Measurements from ENCODE around the gene TBL1X. TPM values are rescaled to one million over a fixed set of nuclear protein-coding genes. Genes with fewer than 3 reads are reported as not detected.

TBL1X gene
- total RNA-seq, 2 experiments from 2014 or later, result 16.1 to 35.7 TPM

DNA sequence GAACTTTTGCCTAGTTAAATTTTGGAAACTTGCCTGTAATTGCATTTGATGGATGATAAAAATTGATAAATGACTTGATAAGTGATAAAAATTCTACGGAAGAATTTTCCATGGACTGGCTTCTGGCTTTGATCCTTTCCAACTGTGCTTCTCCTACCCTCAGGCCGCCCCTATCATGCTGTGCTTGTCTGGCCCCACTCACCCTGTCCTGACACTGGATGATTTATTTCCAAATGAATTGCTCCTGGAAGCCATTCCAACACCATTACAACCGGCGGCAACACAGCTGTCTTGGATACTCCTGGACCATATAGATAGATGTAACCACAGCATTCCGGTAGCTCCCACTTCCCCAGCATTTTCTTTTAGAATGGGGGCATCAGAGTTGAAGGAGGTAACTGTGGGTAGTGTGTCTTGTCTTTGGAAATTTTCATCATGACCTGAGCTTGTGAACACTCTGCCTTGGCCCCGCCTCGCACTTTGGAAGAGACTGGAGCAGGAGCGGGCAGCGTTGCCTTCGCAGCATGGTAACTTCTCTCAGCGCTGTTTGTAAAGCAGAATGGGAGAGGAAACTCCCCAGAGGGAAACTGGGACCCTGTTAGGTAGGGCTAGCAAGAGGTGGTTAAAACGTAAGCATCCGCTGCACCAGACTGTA is 77.4 kb downstream of the TBL1X start:
- intact Hi-C loops (cut with micrococcal nuclease; ENCODE audit: unreplicated experiment), result no loop called here
- POLR2A ChIA-PET, result interaction anchor here (0.6 kb wide), 1 partner anchor 114 kb away, joined by 3 read pairs; no protein-coding TSS in a partner anchor
- CTCF ChIA-PET (ENCODE audit: unreplicated experiment), result no interaction called here

DNA sequence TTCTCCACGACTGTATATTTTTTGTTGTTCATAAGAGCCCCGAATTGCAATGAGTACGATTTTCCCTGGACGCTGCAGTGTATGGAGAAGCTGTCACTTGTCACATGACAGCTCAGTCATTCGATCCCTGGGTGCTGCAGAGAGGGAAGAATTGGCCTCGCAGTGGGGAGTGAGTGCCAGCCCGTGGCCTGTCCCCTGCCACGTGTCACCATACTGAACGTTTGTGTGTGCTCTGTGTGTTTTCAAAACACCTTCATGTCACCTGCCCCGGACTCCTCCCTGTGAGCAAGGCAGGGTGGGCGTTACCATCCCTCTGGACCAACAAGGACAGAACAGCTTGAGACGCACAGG is 77.9 kb downstream of the TBL1X start:
- BruUV-seq (replicated peaks), result no TSS peak
- POLR2A ChIA-PET, result no interaction called here
- no peaks in the 10 kb centered on the region for H3K4me1 ChIP-seq (ENCODE audit: insufficient read depth, low read length, poor library complexity, severe bottlenecking)
- no peak for DNase-seq (ENCODE audit: low spot score)
- H3K27ac ChIP-seq (ENCODE audit: low read depth, low read length, poor library complexity, severe bottlenecking), result no peak overlapping the region
- no peak overlapping the region for H2AFZ ChIP-seq (ENCODE audit: low read length)
- TF ChIP-seq EZH2phosphoT487 (IDR thresholded peaks at IDR 0.05; ENCODE audit: borderline replicate concordance, low read depth, low read length), result no peak
- TF ChIP-seq, protein P1, sequence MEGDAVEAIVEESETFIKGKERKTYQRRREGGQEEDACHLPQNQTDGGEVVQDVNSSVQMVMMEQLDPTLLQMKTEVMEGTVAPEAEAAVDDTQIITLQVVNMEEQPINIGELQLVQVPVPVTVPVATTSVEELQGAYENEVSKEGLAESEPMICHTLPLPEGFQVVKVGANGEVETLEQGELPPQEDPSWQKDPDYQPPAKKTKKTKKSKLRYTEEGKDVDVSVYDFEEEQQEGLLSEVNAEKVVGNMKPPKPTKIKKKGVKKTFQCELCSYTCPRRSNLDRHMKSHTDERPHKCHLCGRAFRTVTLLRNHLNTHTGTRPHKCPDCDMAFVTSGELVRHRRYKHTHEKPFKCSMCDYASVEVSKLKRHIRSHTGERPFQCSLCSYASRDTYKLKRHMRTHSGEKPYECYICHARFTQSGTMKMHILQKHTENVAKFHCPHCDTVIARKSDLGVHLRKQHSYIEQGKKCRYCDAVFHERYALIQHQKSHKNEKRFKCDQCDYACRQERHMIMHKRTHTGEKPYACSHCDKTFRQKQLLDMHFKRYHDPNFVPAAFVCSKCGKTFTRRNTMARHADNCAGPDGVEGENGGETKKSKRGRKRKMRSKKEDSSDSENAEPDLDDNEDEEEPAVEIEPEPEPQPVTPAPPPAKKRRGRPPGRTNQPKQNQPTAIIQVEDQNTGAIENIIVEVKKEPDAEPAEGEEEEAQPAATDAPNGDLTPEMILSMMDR (conservative IDR thresholded peaks at IDR 0.05; ENCODE audit: low read length), result no peak
- H4K20me1 ChIP-seq (ENCODE audit: insufficient read depth, low read length), result no peaks in the 10 kb centered on the region
- H3K36me3 ChIP-seq (ENCODE audit: insufficient read depth, low read length), result no peaks in the 10 kb centered on the region
- no peaks in the 10 kb centered on the region for H3K9me2 ChIP-seq (ENCODE audit: insufficient read depth, low read length)
- intact Hi-C loops (cut with micrococcal nuclease; ENCODE audit: unreplicated experiment), result no loop called here
- CTCF ChIA-PET (ENCODE audit: unreplicated experiment), result no interaction called here
- no peak overlapping the region for H3K4me3 ChIP-seq (ENCODE audit: low read depth, low read length, poor library complexity, severe bottlenecking)
- no peaks in the 10 kb centered on the region for H3K9me3 ChIP-seq (ENCODE audit: low read length)
- no peaks in the 10 kb centered on the region for H3K79me2 ChIP-seq (ENCODE audit: insufficient read depth, low read depth, low read length)
- no peak overlapping the region for H3K4me2 ChIP-seq (ENCODE audit: low read length)

More for the DNA sequence above, 77.4 kb downstream of the TBL1X start:
- no TSS peak for BruUV-seq (replicated peaks)
- no peaks in the 10 kb centered on the region for H3K4me1 ChIP-seq (ENCODE audit: insufficient read depth, low read length, poor library complexity, severe bottlenecking)
- TF ChIP-seq EZH2phosphoT487 (IDR thresholded peaks at IDR 0.05; ENCODE audit: borderline replicate concordance, low read depth, low read length), result no peak
- TF ChIP-seq, protein P1 (conservative IDR thresholded peaks at IDR 0.05; ENCODE audit: low read length), result no peak
- H3K4me2 ChIP-seq (ENCODE audit: low read length), result no peak overlapping the region
- no peak overlapping the region for H2AFZ ChIP-seq (ENCODE audit: low read length)
- no peaks in the 10 kb centered on the region for H3K79me2 ChIP-seq (ENCODE audit: insufficient read depth, low read depth, low read length)
- H3K4me3 ChIP-seq (ENCODE audit: low read depth, low read length, poor library complexity, severe bottlenecking), result no peak overlapping the region
- H3K27ac ChIP-seq (ENCODE audit: low read depth, low read length, poor library complexity, severe bottlenecking), result no peak overlapping the region
- H3K9me2 ChIP-seq (ENCODE audit: insufficient read depth, low read length), result no peaks in the 10 kb centered on the region
- H4K20me1 ChIP-seq (ENCODE audit: insufficient read depth, low read length), result no peaks in the 10 kb centered on the region
- no peaks in the 10 kb centered on the region for H3K36me3 ChIP-seq (ENCODE audit: insufficient read depth, low read length)
- DNase-seq (ENCODE audit: low spot score), result no peak
- H3K9me3 ChIP-seq (ENCODE audit: low read length), result no peaks in the 10 kb centered on the region

DNA sequence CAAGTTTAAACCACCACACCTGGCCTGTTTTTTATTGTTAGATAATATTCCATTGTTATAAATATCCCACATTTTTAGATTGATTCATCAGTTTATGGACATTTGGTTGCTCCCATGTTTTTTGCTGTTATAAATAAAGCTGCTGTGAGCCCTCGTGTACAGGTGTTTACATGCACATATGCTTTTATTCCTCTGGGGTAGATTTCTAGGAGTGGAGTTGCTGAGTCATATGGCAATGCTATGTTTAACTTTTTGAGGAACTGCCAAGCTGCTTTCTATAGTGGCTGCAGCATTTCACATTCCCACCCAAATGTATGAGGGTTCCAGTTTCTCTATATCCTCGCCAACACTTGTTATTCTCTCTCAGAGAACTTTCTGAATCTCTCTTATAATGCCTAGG is 90.5 kb downstream of the TBL1X start:
- BruUV-seq (replicated peaks), result no TSS peak
- no peaks in the 10 kb centered on the region for H3K9me2 ChIP-seq (ENCODE audit: insufficient read depth, low read length)
- no peak overlapping the region for H2AFZ ChIP-seq (ENCODE audit: low read length)
- no peaks in the 10 kb centered on the region for H4K20me1 ChIP-seq (ENCODE audit: insufficient read depth, low read length)
- no peak overlapping the region for H3K27ac ChIP-seq (ENCODE audit: low read depth, low read length, poor library complexity, severe bottlenecking)
- H3K9me3 ChIP-seq (ENCODE audit: low read length), result no peaks in the 10 kb centered on the region
- H3K4me1 ChIP-seq (ENCODE audit: insufficient read depth, low read length, poor library complexity, severe bottlenecking), result no peaks in the 10 kb centered on the region
- no peaks in the 10 kb centered on the region for H3K79me2 ChIP-seq (ENCODE audit: insufficient read depth, low read depth, low read length)
- H3K36me3 ChIP-seq (ENCODE audit: insufficient read depth, low read length), result no peaks in the 10 kb centered on the region
- DNase-seq (ENCODE audit: low spot score), result no peak
- H3K4me3 ChIP-seq (ENCODE audit: low read depth, low read length, poor library complexity, severe bottlenecking), result no peak overlapping the region
- ChIA-PET CTCF (ENCODE audit: unreplicated experiment) (no interaction called here), POLR2A (no interaction called here)
- intact Hi-C loops (cut with micrococcal nuclease; ENCODE audit: unreplicated experiment), result no loop called here
- TF ChIP-seq, protein P1 (conservative IDR thresholded peaks at IDR 0.05; ENCODE audit: low read length), result no peak
- no peak for TF ChIP-seq EZH2phosphoT487 (IDR thresholded peaks at IDR 0.05; ENCODE audit: borderline replicate concordance, low read depth, low read length)
- no peak overlapping the region for H3K4me2 ChIP-seq (ENCODE audit: low read length)

All from OCI-LY7 (cell line).